Measurements from ENCODE around the gene CEP20. TPM values are rescaled to one million over a fixed set of nuclear protein-coding genes. Genes with fewer than 3 reads are reported as not detected.
A peak's percentile ranks its signal among the peaks of the same experiment; 100 is the strongest.
"Not testable (repeated sequence)": the region's sequence is repeated elsewhere in the genome, so short reads cannot be mapped to it uniquely, and the experiment has no call there.

Gene CEP20, protein sequence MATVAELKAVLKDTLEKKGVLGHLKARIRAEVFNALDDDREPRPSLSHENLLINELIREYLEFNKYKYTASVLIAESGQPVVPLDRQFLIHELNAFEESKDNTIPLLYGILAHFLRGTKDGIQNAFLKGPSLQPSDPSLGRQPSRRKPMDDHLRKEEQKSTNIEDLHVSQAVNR
- total RNA-seq: 10 to 100 TPM; 32.4 to 45.1 TPM
- polyA plus RNA-seq (ENCODE audit: insufficient read depth, low read depth, low replicate concordance): 70.6 TPM
- long read RNA-seq, donor 1, transcript FOPNL-201 (5 exons, 2,275 nt): major isoform, 16 of 22 reads
- long read RNA-seq, donor 1, partial matches to known transcripts: 5 of 22 reads
- long read RNA-seq, donor 1, other reads (novel, unspliced or antisense): 0 of 22 reads
- long read RNA-seq, donor 2, transcript FOPNL-201 (5 exons, 2,275 nt): major isoform, 16 of 17 reads
- long read RNA-seq, donor 2, partial matches to known transcripts: 0 of 17 reads
- long read RNA-seq, donor 2, other reads (novel, unspliced or antisense): 0 of 17 reads

DNA sequence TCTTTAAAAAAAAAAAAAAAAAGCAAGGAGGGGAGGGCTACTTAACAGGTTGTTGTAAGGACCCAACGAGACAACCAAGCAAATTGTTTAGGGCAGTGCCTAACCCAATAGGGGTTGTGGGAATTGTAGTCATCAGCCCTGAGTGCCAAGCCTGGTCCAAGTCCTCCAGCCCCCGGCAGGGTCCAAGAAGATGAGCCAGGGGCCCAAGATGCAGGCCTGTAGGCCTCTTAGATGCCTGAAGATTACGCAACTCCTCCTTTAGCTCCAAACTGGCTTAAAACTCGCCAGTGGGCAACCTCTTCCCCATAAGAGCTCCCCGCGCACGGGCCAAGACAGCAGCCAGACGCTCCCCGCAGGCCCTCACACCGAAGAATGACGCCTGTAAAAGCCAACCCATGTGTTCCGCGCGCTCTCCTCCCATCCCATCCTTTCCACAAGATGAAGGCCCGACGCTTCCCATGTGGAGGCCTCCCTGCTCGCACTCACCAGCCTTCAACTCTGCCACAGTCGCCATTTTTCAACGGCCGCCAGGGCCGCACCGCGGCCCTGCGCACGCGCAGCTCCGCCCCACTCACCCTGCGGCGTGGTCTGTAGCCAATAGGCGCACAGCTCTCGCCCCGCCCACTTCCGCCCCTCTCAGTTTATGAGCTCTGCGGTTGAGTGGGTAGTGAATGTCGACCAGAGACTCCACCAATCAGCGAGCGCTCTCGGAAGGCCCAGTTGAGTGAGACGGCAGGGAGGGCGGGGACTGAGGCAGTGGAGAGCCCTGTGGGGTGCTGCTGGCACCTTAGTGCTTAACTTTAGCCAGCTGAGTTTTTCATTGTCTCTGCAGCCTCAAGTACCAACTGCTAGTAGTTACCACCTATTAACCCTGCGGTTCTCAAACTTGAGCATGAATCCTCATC, at the start of gene CEP20:
CEP20 (minus strand) TSS at position 532 of the 905 bp plus-strand sequence; CDS start at position 514, 18 bp downstream.
- TF ChIP-seq, protein P1, sequence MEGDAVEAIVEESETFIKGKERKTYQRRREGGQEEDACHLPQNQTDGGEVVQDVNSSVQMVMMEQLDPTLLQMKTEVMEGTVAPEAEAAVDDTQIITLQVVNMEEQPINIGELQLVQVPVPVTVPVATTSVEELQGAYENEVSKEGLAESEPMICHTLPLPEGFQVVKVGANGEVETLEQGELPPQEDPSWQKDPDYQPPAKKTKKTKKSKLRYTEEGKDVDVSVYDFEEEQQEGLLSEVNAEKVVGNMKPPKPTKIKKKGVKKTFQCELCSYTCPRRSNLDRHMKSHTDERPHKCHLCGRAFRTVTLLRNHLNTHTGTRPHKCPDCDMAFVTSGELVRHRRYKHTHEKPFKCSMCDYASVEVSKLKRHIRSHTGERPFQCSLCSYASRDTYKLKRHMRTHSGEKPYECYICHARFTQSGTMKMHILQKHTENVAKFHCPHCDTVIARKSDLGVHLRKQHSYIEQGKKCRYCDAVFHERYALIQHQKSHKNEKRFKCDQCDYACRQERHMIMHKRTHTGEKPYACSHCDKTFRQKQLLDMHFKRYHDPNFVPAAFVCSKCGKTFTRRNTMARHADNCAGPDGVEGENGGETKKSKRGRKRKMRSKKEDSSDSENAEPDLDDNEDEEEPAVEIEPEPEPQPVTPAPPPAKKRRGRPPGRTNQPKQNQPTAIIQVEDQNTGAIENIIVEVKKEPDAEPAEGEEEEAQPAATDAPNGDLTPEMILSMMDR (IDR thresholded peaks at IDR 0.05): peak in 2 of 3 experiments; percentile 36 to 52
- TF ChIP-seq POLR2A (IDR thresholded peaks at IDR 0.05): peak; percentile 47
- H3K4me3 ChIP-seq: peak within 1 kb of the TSS; percentile 71 to 93
- intact Hi-C loops (cut with DNase I; ENCODE audit: low total_unique reads): no loop called here
- H3K27me3 ChIP-seq: no peaks in the 10 kb centered on the region
- DNase-seq: peak; percentile 100
- 0 to 1% methylated on average over 7 to 40 of the region's 41 CpGs for WGBS, 2 donors
- H3K9me3 ChIP-seq: no peaks in the 10 kb centered on the region
- peaks cover 16% of the 10 kb centered on the region for H3K4me1 ChIP-seq
- H3K27ac ChIP-seq: peak within 1 kb of the TSS; percentile 55 to 87
- H3K36me3 ChIP-seq (ENCODE audit: low read depth, missing control alignments): no peaks in the 10 kb centered on the region

DNA sequence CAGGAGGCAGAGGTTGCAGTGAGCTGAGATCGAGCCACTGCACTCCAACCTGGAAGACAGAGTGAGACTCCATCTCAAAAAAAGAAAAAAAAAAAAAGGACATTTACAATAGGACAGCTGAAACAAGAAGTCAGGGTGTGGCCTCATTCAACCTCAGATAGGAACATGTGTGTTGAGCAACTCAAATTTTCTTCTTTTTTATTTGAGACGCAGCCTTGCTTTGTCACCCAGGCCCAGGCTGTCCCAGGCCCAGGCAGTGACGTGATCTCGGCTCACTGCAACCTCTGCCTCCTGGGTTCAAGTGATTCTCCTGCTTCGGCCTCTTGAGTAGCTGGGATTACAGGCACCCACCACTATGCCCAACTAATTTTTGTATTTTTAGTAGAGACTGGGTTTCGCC, 48.4 kb upstream of the CEP20 start:
- intact Hi-C loops (cut with DNase I; ENCODE audit: low total_unique reads); H3K27ac ChIP-seq; H3K4me1 ChIP-seq; H3K27me3 ChIP-seq; H3K9me3 ChIP-seq; DNase-seq; H3K4me3 ChIP-seq; H3K36me3 ChIP-seq (ENCODE audit: low read depth, missing control alignments): not testable (repeated sequence)
- 82 to 92% methylated on average over 6 of the region's 6 CpGs for WGBS, 2 donors

DNA sequence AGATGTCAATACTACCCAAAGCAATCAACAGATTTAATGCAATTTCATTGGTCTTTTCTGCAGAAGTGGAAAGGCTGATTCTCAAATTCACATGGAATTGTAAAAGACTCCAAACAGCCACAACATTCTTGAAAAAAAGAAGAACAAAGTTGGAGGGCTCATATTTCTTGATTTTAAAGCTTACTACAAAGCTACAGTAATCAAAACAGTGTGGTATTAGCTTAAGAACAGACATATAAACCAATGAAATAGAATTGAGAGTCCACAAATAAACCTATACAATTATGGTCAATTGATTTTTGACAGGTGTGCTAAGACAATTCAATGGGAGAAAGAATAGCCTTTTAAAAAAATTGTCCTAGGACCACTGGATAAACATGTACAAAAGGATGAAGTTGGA, 46.6 kb upstream of the CEP20 start:
- Histone ChIP-seq H3K27me3 (no peaks in the 10 kb centered on the region), H3K9me3 (no peaks in the 10 kb centered on the region), H3K4me1 (no peaks in the 10 kb centered on the region), H3K4me3 (no peak overlapping the region), H3K27ac (no peak overlapping the region), H3K36me3 (ENCODE audit: low read depth, missing control alignments) (no peaks in the 10 kb centered on the region)
- no peak for DNase-seq
- TF ChIP-seq, protein P1 (IDR thresholded peaks at IDR 0.05): no peak
- TF ChIP-seq POLR2A (IDR thresholded peaks at IDR 0.05): no peak
- intact Hi-C loops (cut with DNase I; ENCODE audit: low total_unique reads): no loop called here

DNA sequence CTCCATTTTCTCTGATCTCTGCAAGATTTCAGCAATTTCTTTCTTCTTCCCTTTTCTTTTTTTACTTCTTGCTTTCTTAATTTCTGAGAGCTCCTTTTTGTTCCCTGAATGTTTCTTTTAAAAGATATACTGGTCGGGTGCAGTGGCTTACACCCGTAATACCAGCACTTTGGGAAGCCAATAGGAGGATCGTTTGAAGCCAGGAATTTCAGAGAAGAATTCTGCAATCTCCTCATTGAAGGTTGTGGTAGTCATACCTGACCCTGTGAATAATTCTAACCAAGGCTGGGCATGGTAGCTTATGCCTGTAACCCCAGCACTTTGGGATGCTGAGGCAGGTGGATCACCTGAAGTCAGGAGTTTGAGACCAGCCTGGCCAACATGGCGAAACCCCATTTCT, 45.4 kb upstream of the CEP20 start:
- Histone ChIP-seq H3K27ac (no peak overlapping the region), H3K4me3 (no peak overlapping the region), H3K9me3 (no peaks in the 10 kb centered on the region), H3K27me3 (no peaks in the 10 kb centered on the region), H3K36me3 (ENCODE audit: low read depth, missing control alignments) (no peaks in the 10 kb centered on the region), H3K4me1 (no peaks in the 10 kb centered on the region)
- TF ChIP-seq, protein P1 (IDR thresholded peaks at IDR 0.05): no peak
- no peak for TF ChIP-seq POLR2A (IDR thresholded peaks at IDR 0.05)
- 81 to 93% methylated on average over 4 of the region's 4 CpGs for WGBS, 2 donors
- intact Hi-C loops (cut with DNase I; ENCODE audit: low total_unique reads): no loop called here
- DNase-seq: no peak

DNA sequence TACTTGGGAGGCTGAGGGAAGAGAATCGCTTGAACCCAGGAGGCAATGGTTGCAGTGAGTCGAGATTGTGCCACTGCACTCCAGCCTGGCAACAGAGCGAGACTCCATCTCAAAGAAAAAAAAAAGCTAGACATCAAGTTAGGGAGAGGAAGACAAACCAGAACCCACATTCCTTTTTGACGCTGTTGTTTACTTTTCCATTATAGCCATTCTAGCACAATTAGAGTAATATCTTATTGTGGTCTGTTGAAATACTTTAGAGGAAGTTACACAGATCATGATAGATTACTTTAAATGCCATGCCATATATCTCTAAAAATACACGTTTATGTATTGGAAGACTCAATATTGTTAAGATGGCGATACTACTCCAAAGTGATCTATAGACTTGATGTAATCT, 44.5 kb upstream of the CEP20 start:
- Histone ChIP-seq H3K27me3 (no peaks in the 10 kb centered on the region), H3K4me1 (no peaks in the 10 kb centered on the region), H3K4me3 (no peak overlapping the region), H3K9me3 (no peaks in the 10 kb centered on the region), H3K27ac (no peak overlapping the region), H3K36me3 (ENCODE audit: low read depth, missing control alignments) (no peaks in the 10 kb centered on the region)
- intact Hi-C loops (cut with DNase I; ENCODE audit: low total_unique reads): no loop called here
- no peak for TF ChIP-seq POLR2A (IDR thresholded peaks at IDR 0.05)
- TF ChIP-seq, protein P1 (IDR thresholded peaks at IDR 0.05): no peak
- no peak for DNase-seq
- WGBS, 2 donors: 84 to 87% methylated on average over 6 of the region's 6 CpGs
